PC-9 (cell line): ENCODE results near the gene CASR. TPM values are rescaled to one million over a fixed set of nuclear protein-coding genes. Genes with fewer than 3 reads are reported as not detected.

Experiments used
- BruUV-seq: library from RNA; stranded (reverse); fragments of 400-500 nt; replicated peaks from 2 replicates; lab custom pipeline; 2021; lab: Mats Ljungman, UMichigan
- CTCF ChIA-PET: fragments of 300-600 bp; sonication (Branson Sonifier 250); formaldehyde crosslinking; loops from one replicate; lab custom pipeline; 2022; ENCODE audit warnings: antibody characterized with exemption; lab: Charles Lee
- POLR2A ChIA-PET: fragments of 300-600 bp; sonication (Branson Sonifier 250); formaldehyde crosslinking; loops from one replicate; lab custom pipeline; 2022; ENCODE audit warnings: antibody characterized with exemption; ENCODE audit not compliant: unreplicated experiment; lab: Charles Lee
- DNase-seq, 2 experiments: peaks; one replicate each; pipeline versions ENCODE4 v3.0.0 to v3.0.0-alpha.2; 2015 to 2022; ENCODE audit warnings: mixed read lengths in 1 of 2
- H2AFZ ChIP-seq: fragments of 200-600 bp; sonication (generic); 2 replicates; pipeline ENCODE4 v1.8.1; 2017; ENCODE audit warnings: antibody characterized with exemption
- H3F3A ChIP-seq: fragments of 200-600 bp; sonication (generic); 2 replicates; pipeline ENCODE4 v1.8.1; 2017; ENCODE audit warnings: antibody characterized with exemption, mild to moderate bottlenecking, low read depth; ENCODE audit not compliant: insufficient read depth
- H3K27ac ChIP-seq: fragments of 200-600 bp; sonication (generic); 2 replicates; pipeline ENCODE4 v1.6.1; 2016; ENCODE audit warnings: mixed run types
- H3K27me3 ChIP-seq: fragments of 200-600 bp; sonication (generic); 2 replicates; pipeline ENCODE4 v1.6.1; 2016; ENCODE audit warnings: low read depth, mixed run types; ENCODE audit not compliant: insufficient read depth
- H3K36me3 ChIP-seq: fragments of 200-600 bp; sonication (generic); 2 replicates; pipeline ENCODE4 v1.6.1; 2016; ENCODE audit warnings: low read depth, mixed run types
- H3K4me1 ChIP-seq: fragments of 200-600 bp; sonication (generic); replicated peaks from 2 replicates; pipeline ENCODE4 v1.6.1; 2016; ENCODE audit warnings: mixed run types; ENCODE audit not compliant: insufficient read depth
- H3K4me2 ChIP-seq: fragments of 200-600 bp; sonication (generic); 2 replicates; pipeline ENCODE4 v1.6.1; 2017; ENCODE audit warnings: mixed run types
- H3K4me3 ChIP-seq: fragments of 200-600 bp; sonication (generic); 2 replicates; pipeline ENCODE4 v1.6.1; 2016; ENCODE audit warnings: mixed run types
- H3K79me2 ChIP-seq: fragments of 200-600 bp; sonication (generic); 2 replicates; pipeline ENCODE4 v1.6.1; 2017; ENCODE audit warnings: low read depth, mixed run types
- H3K9me2 ChIP-seq: fragments of 200-600 bp; sonication (generic); 2 replicates; pipeline ENCODE4 v1.8.1; 2017; ENCODE audit warnings: mild to moderate bottlenecking; ENCODE audit not compliant: insufficient read depth
- H3K9me3 ChIP-seq: fragments of 200-600 bp; sonication (generic); 2 replicates; pipeline ENCODE4 v1.8.1; 2016; ENCODE audit warnings: low read depth; ENCODE audit not compliant: insufficient read depth
- H4K20me1 ChIP-seq: fragments of 200-600 bp; sonication (generic); 2 replicates; pipeline ENCODE4 v1.8.1; 2017; ENCODE audit not compliant: insufficient read depth
- EZH2 ChIP-seq: fragments of 200-600 bp; sonication (generic); IDR thresholded peaks from 2 replicates; pipeline ENCODE4 v1.8.0; 2017; ENCODE audit warnings: antibody characterized with exemption, low read depth
- intact Hi-C: fragments of 100-400 bp; cut with micrococcal nuclease; formaldehyde crosslinking; loops from one replicate; pipeline ENCODE4 v1.10.0; 2022; ENCODE audit not compliant: unreplicated experiment
- total RNA-seq: library from RNA; stranded (reverse); gene quantifications from 2 replicates; pipeline ENCODE4 v1.2.3, GENCODE V29; 2021
- TF ChIP-seq, protein P1 (sequence below): fragments of 200-600 bp; sonication (generic); conservative IDR thresholded peaks from 2 replicates; pipeline ENCODE4 v1.6.1; 2017; ENCODE audit warnings: mixed run types, antibody characterized with exemption, mild to moderate bottlenecking, moderate library complexity

CASR gene
- total RNA-seq, 1 experiment from 2014 or later, result not detected

DNA sequence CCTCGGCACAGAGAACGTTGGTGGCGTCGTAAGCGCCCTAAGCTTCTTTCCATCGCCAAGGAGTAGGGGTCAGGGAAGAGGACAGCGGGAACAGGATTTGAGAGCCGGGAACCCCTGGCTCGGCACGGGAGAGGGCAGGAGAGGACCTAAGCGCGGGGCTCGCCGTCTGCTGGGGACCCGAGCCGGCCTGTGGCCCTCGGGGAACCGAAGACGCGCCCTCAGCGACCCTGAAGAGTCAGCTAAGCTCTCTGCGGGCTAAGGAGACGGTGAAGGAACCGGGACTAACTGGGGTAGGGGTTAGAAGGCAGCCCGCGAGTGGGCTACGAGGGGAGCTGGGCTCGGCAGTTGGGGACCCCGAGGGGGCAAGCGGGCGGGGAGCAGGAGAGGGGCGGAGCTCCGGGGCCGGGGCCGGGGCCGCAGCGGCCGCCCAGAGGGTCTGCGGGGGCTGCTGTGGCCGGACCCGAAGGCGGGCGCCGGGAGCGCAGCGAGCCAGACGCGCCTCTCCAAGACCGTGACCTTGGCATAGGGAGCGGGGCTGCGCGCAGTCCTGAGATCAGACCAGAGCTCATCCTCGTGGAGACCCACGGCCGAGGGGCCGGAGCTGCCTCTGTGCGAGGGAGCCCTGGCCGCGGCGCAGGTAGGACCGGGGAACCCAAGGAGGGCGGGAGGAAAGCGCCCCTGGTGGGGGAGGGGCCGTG lies 574 bp downstream of the CASR start:
- no peak for TF ChIP-seq EZH2
- TF ChIP-seq, protein P1, sequence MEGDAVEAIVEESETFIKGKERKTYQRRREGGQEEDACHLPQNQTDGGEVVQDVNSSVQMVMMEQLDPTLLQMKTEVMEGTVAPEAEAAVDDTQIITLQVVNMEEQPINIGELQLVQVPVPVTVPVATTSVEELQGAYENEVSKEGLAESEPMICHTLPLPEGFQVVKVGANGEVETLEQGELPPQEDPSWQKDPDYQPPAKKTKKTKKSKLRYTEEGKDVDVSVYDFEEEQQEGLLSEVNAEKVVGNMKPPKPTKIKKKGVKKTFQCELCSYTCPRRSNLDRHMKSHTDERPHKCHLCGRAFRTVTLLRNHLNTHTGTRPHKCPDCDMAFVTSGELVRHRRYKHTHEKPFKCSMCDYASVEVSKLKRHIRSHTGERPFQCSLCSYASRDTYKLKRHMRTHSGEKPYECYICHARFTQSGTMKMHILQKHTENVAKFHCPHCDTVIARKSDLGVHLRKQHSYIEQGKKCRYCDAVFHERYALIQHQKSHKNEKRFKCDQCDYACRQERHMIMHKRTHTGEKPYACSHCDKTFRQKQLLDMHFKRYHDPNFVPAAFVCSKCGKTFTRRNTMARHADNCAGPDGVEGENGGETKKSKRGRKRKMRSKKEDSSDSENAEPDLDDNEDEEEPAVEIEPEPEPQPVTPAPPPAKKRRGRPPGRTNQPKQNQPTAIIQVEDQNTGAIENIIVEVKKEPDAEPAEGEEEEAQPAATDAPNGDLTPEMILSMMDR, result no peak
- Histone ChIP-seq H3K4me2 (no peak overlapping the region), H3K27ac (no peak overlapping the region), H3K27me3 (peaks cover 32% of the 10 kb centered on the region), H3K9me2 (no peaks in the 10 kb centered on the region), H4K20me1 (no peaks in the 10 kb centered on the region), H2AFZ (no peak overlapping the region), H3K9me3 (no peaks in the 10 kb centered on the region), H3K4me1 (no peaks in the 10 kb centered on the region), H3F3A (no peaks in the 10 kb centered on the region), H3K79me2 (no peaks in the 10 kb centered on the region), H3K36me3 (no peaks in the 10 kb centered on the region), H3K4me3 (no peak overlapping the region)
- CTCF ChIA-PET, result no interaction called here
- POLR2A ChIA-PET, result no interaction called here
- DNase-seq, result no peak
- intact Hi-C loops, result no loop called here
- no TSS peak for BruUV-seq

DNA sequence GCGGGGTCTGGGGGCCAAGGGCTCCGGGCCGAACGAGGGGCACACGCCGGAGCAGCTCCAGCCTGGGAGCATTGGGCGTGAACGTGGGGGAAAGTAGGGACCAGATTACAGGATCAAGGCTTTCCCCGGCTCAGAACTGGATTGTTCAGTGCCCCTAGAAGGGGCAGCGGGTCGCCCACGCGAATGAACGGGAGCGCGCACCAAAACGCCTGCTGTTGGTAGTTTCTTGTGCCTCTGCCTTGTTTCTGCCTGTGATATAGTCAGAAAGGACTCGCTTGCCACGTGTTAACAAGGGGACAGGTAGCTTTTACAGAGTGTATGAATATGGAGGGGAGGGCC lies 1.1 kb downstream of the CASR start:
- Histone ChIP-seq H3K9me2 (no peaks in the 10 kb centered on the region), H4K20me1 (no peaks in the 10 kb centered on the region), H3K4me1 (no peaks in the 10 kb centered on the region), H3K9me3 (no peaks in the 10 kb centered on the region), H3K79me2 (no peaks in the 10 kb centered on the region), H2AFZ (no peak overlapping the region), H3K4me3 (no peak overlapping the region), H3K27ac (no peak overlapping the region), H3K4me2 (no peak overlapping the region), H3F3A (no peaks in the 10 kb centered on the region), H3K36me3 (no peaks in the 10 kb centered on the region), H3K27me3 (peaks cover 32% of the 10 kb centered on the region)
- no peak for DNase-seq
- intact Hi-C loops, result no loop called here
- CTCF ChIA-PET, result no interaction called here
- no TSS peak for BruUV-seq
- POLR2A ChIA-PET, result no interaction called here
- TF ChIP-seq EZH2, result no peak
- TF ChIP-seq, protein P1, result no peak

DNA sequence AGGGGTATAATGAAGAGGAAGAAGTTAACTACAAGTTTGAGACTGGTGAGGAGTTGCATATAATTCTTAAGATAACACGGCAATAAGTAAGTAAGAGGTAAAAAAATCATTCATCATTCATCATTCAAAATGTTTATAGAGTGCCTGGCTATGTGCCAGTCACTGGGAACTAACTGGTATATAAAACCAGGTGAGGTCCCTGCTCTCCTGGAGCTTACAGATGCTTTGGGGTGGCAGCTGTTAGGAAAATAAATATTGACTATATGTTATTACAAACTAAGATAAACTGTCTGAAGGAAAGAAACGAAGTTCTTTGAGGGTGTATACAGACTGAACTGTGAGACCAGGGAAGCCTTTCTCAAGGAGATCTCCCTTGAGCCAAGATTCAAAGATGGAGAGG lies 2.9 kb downstream of the CASR start:
- H3K4me3 ChIP-seq, result no peak overlapping the region
- peaks cover 29% of the 10 kb centered on the region for H3K27me3 ChIP-seq
- intact Hi-C loops, result no loop called here

More for the DNA sequence above, 2.9 kb downstream of the CASR start:
- BruUV-seq, result no TSS peak
- no peaks in the 10 kb centered on the region for H4K20me1 ChIP-seq
- H2AFZ ChIP-seq, result no peak overlapping the region
- H3F3A ChIP-seq, result no peaks in the 10 kb centered on the region
- TF ChIP-seq, protein P1, result no peak
- TF ChIP-seq EZH2, result no peak
- no peaks in the 10 kb centered on the region for H3K9me2 ChIP-seq
- H3K4me1 ChIP-seq, result no peaks in the 10 kb centered on the region
- ChIA-PET CTCF (no interaction called here), POLR2A (no interaction called here)
- H3K36me3 ChIP-seq, result no peaks in the 10 kb centered on the region
- no peaks in the 10 kb centered on the region for H3K79me2 ChIP-seq
- DNase-seq, result no peak
- no peaks in the 10 kb centered on the region for H3K9me3 ChIP-seq
- H3K4me2 ChIP-seq, result no peak overlapping the region
- no peak overlapping the region for H3K27ac ChIP-seq
